Non-pigmented ciliary epithelial cell (primary cell): Measurements from ENCODE around the gene ANKRD36.
"Not testable (repeated sequence)": the region's sequence is repeated elsewhere in the genome, so short reads cannot be mapped to it uniquely, and the experiment has no call there.

ENCODE experiments used
- DNase-seq: peaks from one replicate; pipeline ENCODE4 v3.0.0-alpha.2; 2010; ENCODE audit warnings: low read depth

The ANKRD36 gene

GRCh38 chr2:97113050-97113881 is at the start of gene ANKRD36:
Gene ANKRD36 (plus strand): TSS chr2:97113153. CDS start chr2:97113740, 587 bp downstream.
- not testable (repeated sequence) for DNase-seq

- DNase-seq, result not testable (repeated sequence)
Observed at GRCh38 chr2:97066030-97066429, 46.9 kb upstream of the ANKRD36 start.

- DNase-seq, result no peak
Observed at GRCh38 chr2:97067279-97068004, 45.5 kb upstream of the ANKRD36 start.

GRCh38 chr2:97068074-97068473 is 44.9 kb upstream of the ANKRD36 start:
- DNase-seq, result no peak

- DNase-seq, result not testable (repeated sequence)
Observed at GRCh38 chr2:97068722-97069121, 44.2 kb upstream of the ANKRD36 start.

- DNase-seq, result not testable (repeated sequence)
Observed at GRCh38 chr2:97070915-97071314, 42.0 kb upstream of the ANKRD36 start.

- DNase-seq, result not testable (repeated sequence)
Observed at GRCh38 chr2:97077213-97077612, 35.7 kb upstream of the ANKRD36 start.

- DNase-seq, result not testable (repeated sequence)
Observed at GRCh38 chr2:97080855-97081254, 32.1 kb upstream of the ANKRD36 start.

- not testable (repeated sequence) for DNase-seq
Observed at GRCh38 chr2:97082206-97082605, 30.7 kb upstream of the ANKRD36 start.

GRCh38 chr2:97083516-97083915 is 29.4 kb upstream of the ANKRD36 start:
- not testable (repeated sequence) for DNase-seq

GRCh38 chr2:97085093-97085492 is 27.9 kb upstream of the ANKRD36 start:
- DNase-seq, result not testable (repeated sequence)

- DNase-seq, result not testable (repeated sequence)
Observed at GRCh38 chr2:97088706-97089105, 24.2 kb upstream of the ANKRD36 start.

- DNase-seq, result not testable (repeated sequence)
Observed at GRCh38 chr2:97092946-97093345, 20.0 kb upstream of the ANKRD36 start.

GRCh38 chr2:97093983-97094771 is 18.8 kb upstream of the ANKRD36 start:
- DNase-seq, result not testable (repeated sequence)

GRCh38 chr2:97094772-97095611 is 18.0 kb upstream of the ANKRD36 start, which contains the start of gene FAHD2B:
Gene FAHD2B (minus strand): TSS chr2:97094882. CDS start chr2:97091706, 3,176 bp downstream.
- DNase-seq, result not testable (repeated sequence)

GRCh38 chr2:97095661-97096060 is 17.3 kb upstream of the ANKRD36 start:
- no peak for DNase-seq

GRCh38 chr2:97098786-97099372 is 14.1 kb upstream of the ANKRD36 start:
- not testable (repeated sequence) for DNase-seq

- DNase-seq, result not testable (repeated sequence)
Observed at GRCh38 chr2:97106878-97107277, 6.1 kb upstream of the ANKRD36 start.

- DNase-seq, result not testable (repeated sequence)
Observed at GRCh38 chr2:97111246-97111645, 1.7 kb upstream of the ANKRD36 start.

GRCh38 chr2:97112320-97113049 is 468 bp upstream of the ANKRD36 start:
- not testable (repeated sequence) for DNase-seq
